ENCODE data around the gene ABHD17A.
A peak's percentile ranks its signal among the peaks of the same experiment; 100 is the strongest.
"Not testable (repeated sequence)": the region's sequence is repeated elsewhere in the genome, so short reads cannot be mapped to it uniquely, and the experiment has no call there.

ABHD17A gene

GRCh38 chr19:1910177-1910576, 24.9 kb upstream of the ABHD17A start:
- DNase-seq (ENCODE audit: low spot score): no peak

- DNase-seq (ENCODE audit: low spot score): no peak
These were observed 24.4 kb upstream of the ABHD17A start for GRCh38 chr19:1909761-1910080.

- no peak for DNase-seq (ENCODE audit: low spot score)
These were observed 23.0 kb upstream of the ABHD17A start for GRCh38 chr19:1908364-1908678.

- DNase-seq (ENCODE audit: low spot score): no peak
These were observed 22.5 kb upstream of the ABHD17A start for GRCh38 chr19:1907563-1908363.

- no peak for DNase-seq (ENCODE audit: low spot score)
These were observed 21.8 kb upstream of the ABHD17A start for GRCh38 chr19:1906985-1907562.

GRCh38 chr19:1905863-1906375, 20.6 kb upstream of the ABHD17A start:
- no peak for DNase-seq (ENCODE audit: low spot score)

GRCh38 chr19:1905110-1905862, 20.0 kb upstream of the ABHD17A start, which contains the start of the genes ADAT3 and SCAMP4:
Gene ADAT3, plus strand, starts transcription at chr19:1905399. Its CDS starts 6,649 bp downstream, at chr19:1912048.
Gene SCAMP4, plus strand, starts transcription at chr19:1905399. Its CDS starts 9,621 bp downstream, at chr19:1915020.
- DNase-seq (ENCODE audit: low spot score): peak; percentile 99

- no peak for DNase-seq (ENCODE audit: low spot score)
These were observed 19.5 kb upstream of the ABHD17A start for GRCh38 chr19:1904860-1905109.

GRCh38 chr19:1902923-1903322, 17.6 kb upstream of the ABHD17A start:
- no peak for DNase-seq (ENCODE audit: low spot score)

- DNase-seq (ENCODE audit: low spot score): no peak
These were observed 16.7 kb upstream of the ABHD17A start for GRCh38 chr19:1901940-1902404.

- no peak for DNase-seq (ENCODE audit: low spot score)
These were observed 11.2 kb upstream of the ABHD17A start for GRCh38 chr19:1896508-1896907.

GRCh38 chr19:1893791-1894190, 8.5 kb upstream of the ABHD17A start:
- DNase-seq (ENCODE audit: low spot score): no peak

GRCh38 chr19:1889907-1890306, 4.6 kb upstream of the ABHD17A start:
- no peak for DNase-seq (ENCODE audit: low spot score)

GRCh38 chr19:1888385-1888784, 3.1 kb upstream of the ABHD17A start:
- DNase-seq (ENCODE audit: low spot score): no peak

GRCh38 chr19:1886360-1886759, 1.1 kb upstream of the ABHD17A start:
- not testable (repeated sequence) for DNase-seq (ENCODE audit: low spot score)

GRCh38 chr19:1884719-1885334, 469 bp downstream of the ABHD17A start:
- no peak for DNase-seq (ENCODE audit: low spot score)

- DNase-seq (ENCODE audit: low spot score): no peak
These were observed 991 bp downstream of the ABHD17A start for GRCh38 chr19:1884291-1884718.

GRCh38 chr19:1883784-1884183, 1.5 kb downstream of the ABHD17A start:
- no peak for DNase-seq (ENCODE audit: low spot score)

GRCh38 chr19:1882786-1883692, 2.3 kb downstream of the ABHD17A start:
- DNase-seq (ENCODE audit: low spot score): no peak

GRCh38 chr19:1882089-1882785, 3.1 kb downstream of the ABHD17A start:
- no peak for DNase-seq (ENCODE audit: low spot score)

All from LoVo (cell line).